SK-N-SH (cell line): ENCODE data around the gene MED12. TPM values are rescaled to one million over a fixed set of nuclear protein-coding genes. Genes with fewer than 3 reads are reported as not detected.

Experiments used
- CTCF ChIA-PET: fragments of 300-600, 350-600 bp; formaldehyde crosslinking; extraction: SDS; loops from one replicate; lab custom pipeline; 2021; lab: Yijun Ruan, JAX
- POLR2A ChIA-PET: fragments of 350-600 bp; sonication (Branson Sonifier 250); formaldehyde crosslinking; extraction: SDS; loops from one replicate; lab custom pipeline; 2020; ENCODE audit warnings: antibody characterized with exemption, inconsistent platforms; lab: Yijun Ruan, JAX
- DNase-seq: peaks from one replicate; pipeline ENCODE4 v3.0.0; 2012
- H2AFZ ChIP-seq: fragments of 200-600 bp; sonication (generic); 2 replicates; pipeline ENCODE4 v1.8.1; 2016; ENCODE audit warnings: antibody characterized with exemption, mild to moderate bottlenecking, low read depth
- H3F3A ChIP-seq: fragments of 200-600 bp; sonication (generic); replicated peaks from 2 replicates; pipeline ENCODE3; 2016; ENCODE audit warnings: antibody characterized with exemption, mild to moderate bottlenecking; ENCODE audit not compliant: insufficient read depth
- H3K27ac ChIP-seq, 2 experiments: fragments of 200-500 bp in 1 of 2; fragments of 200-600 bp in 1 of 2; sonication (Bioruptor generic) in 1 of 2; sonication (generic), shearing (Covaris generic) in 1 of 2; 2 replicates each; pipeline versions ENCODE4 v1.5.1 to v1.6.1; 2014 to 2016; ENCODE audit warnings: low read depth in 2 of 2, inconsistent platforms in 1 of 2, low read length in 1 of 2, mild to moderate bottlenecking in 1 of 2, mixed read lengths in 1 of 2
- H3K27me3 ChIP-seq: fragments of 200-600 bp; sonication (generic), shearing (Covaris generic); 2 replicates; pipeline ENCODE4 v1.6.1; 2016; ENCODE audit warnings: mixed run types; ENCODE audit not compliant: insufficient read depth
- H3K36me3 ChIP-seq, 2 experiments: fragments of 200-500 bp in 1 of 2; fragments of 200-600 bp in 1 of 2; sonication (Bioruptor generic) in 1 of 2; sonication (generic) in 1 of 2; replicated peaks in 1 of 2; 2 replicates each; pipeline versions ENCODE3 to v1.5.1; 2014 to 2016; ENCODE audit warnings: low read length in 1 of 2, mild to moderate bottlenecking in 1 of 2; ENCODE audit not compliant: insufficient read depth in 2 of 2, control insufficient read depth in 1 of 2
- H3K4me1 ChIP-seq, 2 experiments: fragments of 200-500 bp in 1 of 2; fragments of 200-600 bp in 1 of 2; sonication (Bioruptor generic) in 1 of 2; sonication (generic), shearing (Covaris generic) in 1 of 2; 2 replicates each; pipeline versions ENCODE4 v1.5.1 to v1.6.1; 2014 to 2016; ENCODE audit warnings: low read depth in 1 of 2, low read length in 1 of 2, mixed run types in 1 of 2; ENCODE audit not compliant: insufficient read depth in 2 of 2, control insufficient read depth in 1 of 2
- H3K4me2 ChIP-seq: fragments of 200-600 bp; sonication (generic), shearing (Covaris generic); 2 replicates; pipeline ENCODE4 v1.6.1; 2017; ENCODE audit warnings: mixed run types
- H3K4me3 ChIP-seq, 2 experiments: fragments of 200-500 bp in 1 of 2; fragments of 200-600 bp in 1 of 2; sonication (Bioruptor generic) in 1 of 2; sonication (generic), shearing (Covaris generic) in 1 of 2; 2 replicates each; pipeline versions ENCODE4 v1.5.1 to v1.8.1; 2014 to 2016; ENCODE audit warnings: low read depth in 2 of 2, inconsistent platforms in 1 of 2, low read length in 1 of 2, mild to moderate bottlenecking in 1 of 2, mixed read lengths in 1 of 2, moderate library complexity in 1 of 2
- H3K79me2 ChIP-seq: fragments of 200-600 bp; sonication (generic); 2 replicates; pipeline ENCODE4 v1.8.1; 2017; ENCODE audit warnings: mild to moderate bottlenecking; ENCODE audit not compliant: insufficient read depth
- H3K9ac ChIP-seq: fragments of 200-600 bp; sonication (generic); 2 replicates; pipeline ENCODE4 v1.6.1; 2017; ENCODE audit warnings: mixed run types
- H3K9me2 ChIP-seq: fragments of 200-600 bp; sonication (generic); 2 replicates; pipeline ENCODE4 v1.6.1; 2017; ENCODE audit warnings: mixed run types
- H3K9me3 ChIP-seq: fragments of 200-600 bp; sonication (generic); 2 replicates; pipeline ENCODE4 v1.6.1; 2017; ENCODE audit warnings: mixed run types, mild to moderate bottlenecking, moderate library complexity
- H4K20me1 ChIP-seq: fragments of 200-600 bp; sonication (generic); 2 replicates; pipeline ENCODE4 v1.6.1; 2017; ENCODE audit warnings: mild to moderate bottlenecking, mixed run types; ENCODE audit not compliant: insufficient read depth
- CTCF ChIP-seq: fragments of 200-600 bp; sonication (generic); IDR thresholded peaks from 2 replicates; pipeline ENCODE4 v1.6.1; 2017; ENCODE audit warnings: antibody characterized with exemption, mild to moderate bottlenecking, moderate library complexity
- EZH2phosphoT487 ChIP-seq: fragments of 200-600 bp; sonication (generic); IDR thresholded peaks from 2 replicates; pipeline ENCODE4 v1.6.1; 2017; ENCODE audit warnings: low read depth, mixed run types, mild to moderate bottlenecking, antibody characterized with exemption, moderate library complexity, borderline replicate concordance
- FOSL2 ChIP-seq: IDR thresholded peaks from 2 replicates; pipeline ENCODE4 v1.4.0; 2012; ENCODE audit warnings: low read depth, mild to moderate bottlenecking, moderate library complexity, borderline replicate concordance
- FOXJ3 ChIP-seq: sonication (generic); formaldehyde crosslinking; IDR thresholded peaks from 2 replicates; pipeline ENCODE4 v1.5.1; 2020; ENCODE audit warnings: mild to moderate bottlenecking, missing genetic modification reagents
- GABPA ChIP-seq: IDR thresholded peaks from 2 replicates; pipeline ENCODE4 v1.4.0; 2012; ENCODE audit warnings: low read depth, mild to moderate bottlenecking
- JUND ChIP-seq: IDR thresholded peaks from 2 replicates; pipeline ENCODE4 v1.4.0; 2012
- MEF2A ChIP-seq: IDR thresholded peaks from 2 replicates; pipeline ENCODE4 v1.4.0; 2012; ENCODE audit warnings: low read depth, borderline replicate concordance
- NFIC ChIP-seq: IDR thresholded peaks from 2 replicates; pipeline ENCODE4 v1.4.0; 2012; ENCODE audit warnings: borderline replicate concordance
- NRF1 ChIP-seq: IDR thresholded peaks from 2 replicates; pipeline ENCODE4 v1.6.1; 2012; ENCODE audit warnings: low read depth, mild to moderate bottlenecking, low read length
- POLR2AphosphoS5 ChIP-seq: IDR thresholded peaks from 2 replicates; pipeline ENCODE4 v1.6.1; 2012; ENCODE audit warnings: low read depth, low read length
- RCOR1 ChIP-seq: fragments of 150-350 bp; IDR thresholded peaks from 2 replicates; pipeline ENCODE4 v1.6.1; 2017; ENCODE audit warnings: antibody characterized with exemption, low read length
- RFX5 ChIP-seq: IDR thresholded peaks from 2 replicates; pipeline ENCODE4 v1.6.1; 2012; ENCODE audit warnings: mild to moderate bottlenecking, improper control_type of control experiment, low read length
- RXRA ChIP-seq: IDR thresholded peaks from 2 replicates; pipeline ENCODE4 v1.4.0; 2012; ENCODE audit warnings: low read depth, mild to moderate bottlenecking, borderline replicate concordance
- TCF12 ChIP-seq: IDR thresholded peaks from 2 replicates; pipeline ENCODE4 v1.4.0; 2012
- TEAD4 ChIP-seq: IDR thresholded peaks from 2 replicates; pipeline ENCODE4 v1.4.0; 2012; ENCODE audit warnings: mild to moderate bottlenecking, borderline replicate concordance; ENCODE audit not compliant: insufficient read depth
- USF2 ChIP-seq: fragments of 150-350 bp; IDR thresholded peaks from 2 replicates; pipeline ENCODE4 v1.6.1; 2017; ENCODE audit warnings: antibody characterized with exemption, low read length, low read depth, borderline replicate concordance
- YY1 ChIP-seq: IDR thresholded peaks from 2 replicates; pipeline ENCODE4 v1.4.0; 2012; ENCODE audit warnings: low read depth, mild to moderate bottlenecking
- ZBTB33 ChIP-seq: IDR thresholded peaks from 2 replicates; pipeline ENCODE4 v1.4.0; 2012; ENCODE audit warnings: low read depth, borderline replicate concordance
- polyA plus RNA-seq, 3 experiments: library from polyadenylated mRNA; depleted of rRNA; stranded (reverse); fragments of >200 nt; gene quantifications; 2 replicates each; pipeline ENCODE4 v1.2.3, GENCODE V29; 2012
- small RNA-seq, 7 experiments: library from RNA; depleted of rRNA; stranded (forward); fragments of <200 nt; gene quantifications; one replicate each; pipeline ENCODE3, GENCODE V24; 2012
- TF ChIP-seq, protein P1 (sequence below): IDR thresholded peaks from 2 replicates; pipeline ENCODE4; 2012
- TF ChIP-seq, protein P2 (sequence below): fragments of 150-350 bp; IDR thresholded peaks from 2 replicates; pipeline ENCODE4 v1.6.1; 2016; ENCODE audit warnings: mild to moderate bottlenecking, low read depth, low read length

Gene MED12
- polyA plus RNA-seq, 1 of the 3 experiments (the other 2 are of a cell fraction), result 18.5 TPM

DNA sequence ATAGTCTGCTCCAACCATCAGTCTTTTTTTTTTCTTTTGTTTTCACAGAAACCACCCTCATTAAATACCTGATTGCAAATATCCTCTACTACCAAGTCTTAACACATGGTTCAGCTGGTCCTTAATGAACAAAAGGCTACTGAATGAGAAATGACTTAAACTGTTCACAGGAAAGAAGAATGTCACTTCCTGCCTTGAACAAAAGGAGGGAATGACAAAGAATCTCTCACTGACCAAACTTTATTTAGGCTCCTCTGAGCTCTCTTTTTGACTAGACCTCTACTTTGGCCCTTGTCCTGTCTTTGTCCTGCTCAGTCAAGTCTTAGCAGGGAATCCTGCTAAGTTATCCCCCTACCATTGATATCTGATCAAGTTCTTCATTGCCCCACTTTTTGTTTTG lies 72.9 kb downstream of the MED12 start:
- Histone ChIP-seq H3K79me2 (no peaks in the 10 kb centered on the region), H3K27ac (no peak overlapping the region), H3K4me3 (no peak overlapping the region), H3K9me2 (no peaks in the 10 kb centered on the region), H3F3A (no peaks in the 10 kb centered on the region), H2AFZ (no peak overlapping the region), H3K4me2 (no peak overlapping the region), H3K36me3 (no peaks in the 10 kb centered on the region), H3K9me3 (no peaks in the 10 kb centered on the region), H3K27me3 (peaks cover 13% of the 10 kb centered on the region; the same call in 1 of the 2 replicates), H3K4me1 (no peaks in the 10 kb centered on the region), H3K9ac (no peak overlapping the region), H4K20me1 (no peaks in the 10 kb centered on the region)
- POLR2A ChIA-PET, result no interaction called here
- TF ChIP-seq, protein P1, sequence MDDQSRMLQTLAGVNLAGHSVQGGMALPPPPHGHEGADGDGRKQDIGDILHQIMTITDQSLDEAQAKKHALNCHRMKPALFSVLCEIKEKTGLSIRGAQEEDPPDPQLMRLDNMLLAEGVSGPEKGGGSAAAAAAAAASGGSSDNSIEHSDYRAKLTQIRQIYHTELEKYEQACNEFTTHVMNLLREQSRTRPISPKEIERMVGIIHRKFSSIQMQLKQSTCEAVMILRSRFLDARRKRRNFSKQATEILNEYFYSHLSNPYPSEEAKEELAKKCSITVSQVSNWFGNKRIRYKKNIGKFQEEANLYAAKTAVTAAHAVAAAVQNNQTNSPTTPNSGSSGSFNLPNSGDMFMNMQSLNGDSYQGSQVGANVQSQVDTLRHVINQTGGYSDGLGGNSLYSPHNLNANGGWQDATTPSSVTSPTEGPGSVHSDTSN, result no peak
- no peak for TF ChIP-seq EZH2phosphoT487
- no peak for TF ChIP-seq CTCF
- TF ChIP-seq, protein P2, sequence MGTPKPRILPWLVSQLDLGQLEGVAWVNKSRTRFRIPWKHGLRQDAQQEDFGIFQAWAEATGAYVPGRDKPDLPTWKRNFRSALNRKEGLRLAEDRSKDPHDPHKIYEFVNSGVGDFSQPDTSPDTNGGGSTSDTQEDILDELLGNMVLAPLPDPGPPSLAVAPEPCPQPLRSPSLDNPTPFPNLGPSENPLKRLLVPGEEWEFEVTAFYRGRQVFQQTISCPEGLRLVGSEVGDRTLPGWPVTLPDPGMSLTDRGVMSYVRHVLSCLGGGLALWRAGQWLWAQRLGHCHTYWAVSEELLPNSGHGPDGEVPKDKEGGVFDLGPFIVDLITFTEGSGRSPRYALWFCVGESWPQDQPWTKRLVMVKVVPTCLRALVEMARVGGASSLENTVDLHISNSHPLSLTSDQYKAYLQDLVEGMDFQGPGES, result no peak
- TF ChIP-seq NFIC, result no peak
- TF ChIP-seq TEAD4, result no peak
- no peak for TF ChIP-seq POLR2AphosphoS5
- TF ChIP-seq ZBTB33, result no peak
- no peak for TF ChIP-seq GABPA
- TF ChIP-seq JUND, result no peak
- no peak for TF ChIP-seq TCF12
- TF ChIP-seq YY1, result no peak
- no peak for TF ChIP-seq RFX5
- no peak for TF ChIP-seq NRF1
- no peak for TF ChIP-seq RXRA
- TF ChIP-seq FOXJ3 (CRISPR knock-in tag), result no peak
- no peak for TF ChIP-seq FOSL2
- no peak for TF ChIP-seq RCOR1
- no peak for TF ChIP-seq MEF2A
- TF ChIP-seq USF2, result no peak
- DNase-seq, result no peak
- CTCF ChIA-PET, result no interaction called here

Small RNA genes lying within 50 kb of the gene (small RNA-seq; reads per million reads assigned to genes)
- 0 to 4.5 (median 0) reads per million in 7 experiments for gene CXorf65

Other genes with a start within 250 kb of the MED12 start
- gene TEX11, start 209.9 kb upstream of the MED12 start, polyA plus RNA-seq (2012; rRNA removed), result not detected in 2 replicates
- gene SLC7A3, start 187.5 kb upstream of the MED12 start, polyA plus RNA-seq (2012; rRNA removed), result not detected in 2 replicates
- 39.8 and 51.5 TPM in 2 replicates for gene SNX12, start 50.3 kb upstream of the MED12 start, polyA plus RNA-seq (2012; rRNA removed)
- 1.9 TPM in 2 replicates for gene FOXO4, start 22.7 kb upstream of the MED12 start, polyA plus RNA-seq (2012; rRNA removed)
- gene CXorf65, start 11.9 kb upstream of the MED12 start, polyA plus RNA-seq (2012; rRNA removed), result not detected in 2 replicates
- gene IL2RG, start 7.0 kb upstream of the MED12 start, polyA plus RNA-seq (2012; rRNA removed), result 0.24 TPM in 1 of 2 replicates, not detected in the other
- 4.4 and 5.3 TPM in 2 replicates for gene NLGN3, start 26.2 kb downstream of the MED12 start, polyA plus RNA-seq (2012; rRNA removed)
- gene GJB1, start 104.6 kb downstream of the MED12 start, polyA plus RNA-seq (2012; rRNA removed), result not detected in 2 replicates
- gene ZMYM3, start 135.5 kb downstream of the MED12 start, polyA plus RNA-seq (2012; rRNA removed), result 30.4 and 31.4 TPM in 2 replicates
- 210 and 288 TPM in 2 replicates for gene NONO, start 165.0 kb downstream of the MED12 start, polyA plus RNA-seq (2012; rRNA removed)
- 1.5 and 1.7 TPM in 2 replicates for gene ITGB1BP2, start 183.2 kb downstream of the MED12 start, polyA plus RNA-seq (2012; rRNA removed)
- gene TAF1, start 247.8 kb downstream of the MED12 start, polyA plus RNA-seq (2012; rRNA removed), result 25.0 and 27.6 TPM in 2 replicates